ENCODE data around the gene NAALADL2. TPM values are rescaled to one million over a fixed set of nuclear protein-coding genes. Genes with fewer than 3 reads are reported as not detected.

NAALADL2 gene
- total RNA-seq, 1 donor from 2014 or later, result 12.5 TPM

DNA sequence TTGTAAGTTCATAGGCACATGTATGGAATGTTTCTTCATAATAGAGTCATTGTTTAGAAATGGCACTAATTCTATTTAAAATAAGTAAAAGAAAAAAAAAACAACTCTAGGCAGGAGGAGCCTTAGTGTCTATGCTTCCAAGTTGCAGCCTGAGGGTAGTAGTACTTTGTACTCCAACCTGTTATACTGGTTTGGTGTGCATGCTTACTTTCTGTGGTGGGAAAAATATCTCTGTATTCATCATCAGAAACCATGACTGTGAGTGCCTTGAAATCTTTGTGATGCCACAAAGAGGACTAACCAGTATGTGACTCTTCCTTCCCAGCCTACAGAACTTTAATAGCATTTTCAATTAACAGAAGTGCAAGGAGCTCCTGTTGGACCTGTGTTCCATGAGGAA, 4.4 kb downstream of the NAALADL2 start:
- Histone ChIP-seq H3K27ac (no peak overlapping the region), H3K4me1 (peaks cover 10% of the 10 kb centered on the region), H3K27me3 (no peaks in the 10 kb centered on the region), H3K36me3 (no peaks in the 10 kb centered on the region), H3K9me3 (no peaks in the 10 kb centered on the region), H3K4me3 (no peak overlapping the region)
- intact Hi-C loops (cut with DNase I), result no loop called here
- DNase-seq (ENCODE audit: extremely low spot score in 2 of 2), result no peak
- no peak for TF ChIP-seq POLR2A (IDR thresholded peaks at IDR 0.05)
- TF ChIP-seq POLR2AphosphoS5 (IDR thresholded peaks at IDR 0.05; ENCODE audit: insufficient read depth in 1 of 2, low read depth in 1 of 2), result no peak
- TF ChIP-seq, protein P1, sequence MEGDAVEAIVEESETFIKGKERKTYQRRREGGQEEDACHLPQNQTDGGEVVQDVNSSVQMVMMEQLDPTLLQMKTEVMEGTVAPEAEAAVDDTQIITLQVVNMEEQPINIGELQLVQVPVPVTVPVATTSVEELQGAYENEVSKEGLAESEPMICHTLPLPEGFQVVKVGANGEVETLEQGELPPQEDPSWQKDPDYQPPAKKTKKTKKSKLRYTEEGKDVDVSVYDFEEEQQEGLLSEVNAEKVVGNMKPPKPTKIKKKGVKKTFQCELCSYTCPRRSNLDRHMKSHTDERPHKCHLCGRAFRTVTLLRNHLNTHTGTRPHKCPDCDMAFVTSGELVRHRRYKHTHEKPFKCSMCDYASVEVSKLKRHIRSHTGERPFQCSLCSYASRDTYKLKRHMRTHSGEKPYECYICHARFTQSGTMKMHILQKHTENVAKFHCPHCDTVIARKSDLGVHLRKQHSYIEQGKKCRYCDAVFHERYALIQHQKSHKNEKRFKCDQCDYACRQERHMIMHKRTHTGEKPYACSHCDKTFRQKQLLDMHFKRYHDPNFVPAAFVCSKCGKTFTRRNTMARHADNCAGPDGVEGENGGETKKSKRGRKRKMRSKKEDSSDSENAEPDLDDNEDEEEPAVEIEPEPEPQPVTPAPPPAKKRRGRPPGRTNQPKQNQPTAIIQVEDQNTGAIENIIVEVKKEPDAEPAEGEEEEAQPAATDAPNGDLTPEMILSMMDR (IDR thresholded peaks at IDR 0.05), result no peak

DNA sequence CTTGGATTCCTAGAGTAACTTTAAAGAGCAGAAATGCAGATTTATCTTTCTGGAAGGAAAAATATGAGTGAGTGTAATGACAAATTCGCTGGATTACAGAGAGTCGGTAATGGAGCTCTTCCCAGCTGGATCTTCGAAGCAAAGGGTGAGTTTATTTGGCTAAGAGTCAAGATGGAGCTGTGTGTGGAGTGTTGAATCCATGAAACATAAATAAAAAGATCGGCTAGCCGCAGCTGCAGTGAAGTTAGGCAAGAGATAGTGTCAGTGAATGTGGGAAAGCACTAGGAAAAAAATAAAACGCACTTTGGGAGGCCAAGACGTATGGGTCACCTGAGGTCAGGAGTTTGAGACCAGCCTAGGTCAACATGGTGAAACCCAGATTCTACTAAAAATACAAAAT, 10.3 kb downstream of the NAALADL2 start:
- H3K4me1 ChIP-seq, result no peaks in the 10 kb centered on the region
- no peaks in the 10 kb centered on the region for H3K9me3 ChIP-seq
- intact Hi-C loops (cut with DNase I), result no loop called here
- no peak overlapping the region for H3K4me3 ChIP-seq
- DNase-seq (ENCODE audit: extremely low spot score in 2 of 2), result no peak
- H3K27me3 ChIP-seq, result no peaks in the 10 kb centered on the region
- H3K36me3 ChIP-seq, result no peaks in the 10 kb centered on the region
- TF ChIP-seq POLR2A (IDR thresholded peaks at IDR 0.05) (no peak), POLR2AphosphoS5 (IDR thresholded peaks at IDR 0.05; ENCODE audit: insufficient read depth in 1 of 2, low read depth in 1 of 2) (no peak)
- TF ChIP-seq, protein P1 (IDR thresholded peaks at IDR 0.05), result no peak
- H3K27ac ChIP-seq, result no peak overlapping the region

DNA sequence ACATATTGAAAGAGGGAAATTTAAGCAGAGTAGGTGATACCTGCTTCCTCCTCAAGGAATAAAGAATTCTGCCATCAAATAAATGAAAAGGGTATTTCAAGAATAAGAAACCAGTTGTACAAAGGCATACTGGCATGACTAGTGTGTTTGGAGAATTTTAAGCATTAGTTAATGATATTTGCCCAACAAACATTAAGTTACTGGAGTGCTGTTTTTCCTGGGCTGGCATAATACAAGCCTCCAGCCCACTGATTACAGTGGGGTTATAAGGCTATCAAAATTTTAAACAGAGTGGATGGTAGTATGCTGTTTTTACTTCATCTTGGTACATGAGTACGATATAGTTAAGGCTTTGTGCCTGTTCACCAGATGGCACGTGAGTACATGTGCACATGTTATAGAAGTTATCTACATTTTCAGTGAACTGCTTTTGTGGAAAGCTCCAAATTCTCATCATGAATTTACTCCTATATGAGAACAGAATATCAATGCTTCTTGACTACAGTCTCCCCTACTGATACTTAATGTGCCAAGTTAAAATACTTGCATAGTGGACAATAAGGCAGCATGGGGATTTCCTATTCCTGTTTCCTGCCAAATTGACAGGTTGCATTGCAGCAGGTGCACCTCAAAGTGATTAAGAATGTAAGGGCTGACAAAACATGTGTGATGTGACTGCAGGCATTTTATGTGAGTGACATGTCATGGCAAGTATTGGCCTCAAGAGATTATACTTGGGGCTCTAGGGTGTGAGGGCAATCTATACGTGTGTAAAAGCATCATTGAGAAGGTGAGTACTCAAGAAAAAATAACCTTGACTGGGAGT, 14.9 kb downstream of the NAALADL2 start:
- no peak overlapping the region for H3K27ac ChIP-seq
- TF ChIP-seq POLR2A (IDR thresholded peaks at IDR 0.05), result no peak
- no peak for TF ChIP-seq POLR2AphosphoS5 (IDR thresholded peaks at IDR 0.05; ENCODE audit: insufficient read depth in 1 of 2, low read depth in 1 of 2)
- TF ChIP-seq, protein P1 (IDR thresholded peaks at IDR 0.05), result no peak

DNA sequence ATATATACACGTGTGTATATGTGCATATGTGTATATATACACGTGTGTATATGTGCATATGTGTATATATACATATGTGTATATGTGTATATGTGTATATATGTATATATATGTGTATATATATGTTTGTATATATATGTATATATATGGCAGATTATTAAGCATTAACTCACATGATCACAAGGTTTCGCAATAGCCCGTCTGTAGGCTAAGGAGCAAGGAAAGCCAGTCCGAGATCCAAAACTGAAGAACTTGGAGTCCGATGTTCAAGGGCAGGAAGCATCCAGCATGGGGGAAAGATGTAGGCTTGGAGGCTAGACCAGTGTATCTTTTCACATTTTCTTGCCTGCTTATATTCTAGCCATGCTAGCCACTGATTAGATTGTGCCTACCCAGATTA, 23.7 kb downstream of the NAALADL2 start:
- H3K27me3 ChIP-seq, result no peaks in the 10 kb centered on the region
- intact Hi-C loops (cut with DNase I), result no loop called here
- H3K9me3 ChIP-seq, result no peaks in the 10 kb centered on the region
- H3K27ac ChIP-seq, result no peak overlapping the region
- DNase-seq (ENCODE audit: extremely low spot score in 2 of 2), result no peak
- no peak overlapping the region for H3K4me3 ChIP-seq
- no peaks in the 10 kb centered on the region for H3K4me1 ChIP-seq
- TF ChIP-seq, protein P1 (IDR thresholded peaks at IDR 0.05), result no peak
- no peak for TF ChIP-seq POLR2AphosphoS5 (IDR thresholded peaks at IDR 0.05; ENCODE audit: insufficient read depth in 1 of 2, low read depth in 1 of 2)
- TF ChIP-seq POLR2A (IDR thresholded peaks at IDR 0.05), result no peak
- no peaks in the 10 kb centered on the region for H3K36me3 ChIP-seq

More for the DNA sequence above, 14.9 kb downstream of the NAALADL2 start:
- intact Hi-C loops (cut with DNase I), result no loop called here
- H3K4me1 ChIP-seq, result no peaks in the 10 kb centered on the region
- DNase-seq (ENCODE audit: extremely low spot score in 2 of 2), result no peak
- no peaks in the 10 kb centered on the region for H3K9me3 ChIP-seq
- no peaks in the 10 kb centered on the region for H3K27me3 ChIP-seq
- H3K36me3 ChIP-seq, result no peaks in the 10 kb centered on the region
- no peak overlapping the region for H3K4me3 ChIP-seq

All from vagina (tissue), 2 donors.